Neutrophil (primary cell): ENCODE data around the gene TCF20.

Source experiments
- H3K27ac ChIP-seq: fragments of 200-600 bp; sonication (generic); 2 replicates; pipeline ENCODE4 v1.5.1; 2016; ENCODE audit warnings: mild to moderate bottlenecking, moderate library complexity
- H3K27me3 ChIP-seq: fragments of 200-600 bp; sonication (generic); 2 replicates; pipeline ENCODE4 v1.6.0; 2016; ENCODE audit warnings: mild to moderate bottlenecking
- H3K36me3 ChIP-seq: fragments of 200-600 bp; sonication (generic); 2 replicates; pipeline ENCODE4 v1.5.1; 2017
- H3K4me1 ChIP-seq, 2 experiments: fragments of 200-600 bp in 1 of 2; sonication (generic) in 1 of 2; 1 replicate in 1 of 2; 2 replicates in 1 of 2; pipeline versions ENCODE4 v1.5.1 to v1.6.1; 2013 to 2016; ENCODE audit warnings: low read depth in 1 of 2, low read length in 1 of 2, mild to moderate bottlenecking in 1 of 2, moderate library complexity in 1 of 2; ENCODE audit not compliant: control insufficient read depth in 1 of 2, insufficient read depth in 1 of 2
- H3K4me3 ChIP-seq, 2 experiments: fragments of 200-600 bp in 1 of 2; sonication (generic) in 1 of 2; 1 replicate in 1 of 2; 2 replicates in 1 of 2; pipeline ENCODE4 v1.5.1; 2013 to 2016; ENCODE audit warnings: low read depth in 1 of 2, low read length in 1 of 2, mild to moderate bottlenecking in 1 of 2, moderate library complexity in 1 of 2
- H3K9me3 ChIP-seq: fragments of 200-600 bp; sonication (generic); 2 replicates; pipeline ENCODE4 v1.5.1; 2016
- CTCF ChIP-seq: fragments of 200-600 bp; sonication (generic); IDR thresholded peaks from 2 replicates; pipeline ENCODE4 v1.5.1; 2016; ENCODE audit warnings: antibody characterized with exemption

The TCF20 gene

GRCh38 chr22:42262964-42263363 lies 7.5 kb downstream of the TCF20 start:
- Histone ChIP-seq H3K4me1 (peaks cover 0 to 6% of the 10 kb centered on the region in 2 experiments), H3K36me3 (no peaks in the 10 kb centered on the region), H3K9me3 (no peaks in the 10 kb centered on the region), H3K27me3 (no peaks in the 10 kb centered on the region), H3K27ac (no peak overlapping the region), H3K4me3 (no peak overlapping the region)
- no peak for TF ChIP-seq CTCF

- Histone ChIP-seq H3K4me1 (peaks cover 0 to 6% of the 10 kb centered on the region in 2 experiments), H3K4me3 (no peak overlapping the region), H3K9me3 (no peaks in the 10 kb centered on the region), H3K27ac (no peak overlapping the region), H3K36me3 (no peaks in the 10 kb centered on the region), H3K27me3 (no peaks in the 10 kb centered on the region)
- TF ChIP-seq CTCF = no peak
Observed at GRCh38 chr22:42261296-42261695, 9.2 kb downstream of the TCF20 start.

GRCh38 chr22:42258126-42258525 lies 12.3 kb downstream of the TCF20 start:
- no peak overlapping the region for H3K27ac ChIP-seq
- H3K27me3 ChIP-seq = no peaks in the 10 kb centered on the region
- H3K4me3 ChIP-seq = no peak overlapping the region
- no peak for TF ChIP-seq CTCF
- H3K36me3 ChIP-seq = no peaks in the 10 kb centered on the region
- no peaks in the 10 kb centered on the region for H3K9me3 ChIP-seq
- peaks cover 0 to 5% of the 10 kb centered on the region in 2 experiments for H3K4me1 ChIP-seq

GRCh38 chr22:42257386-42257785 lies 13.1 kb downstream of the TCF20 start:
- no peak for TF ChIP-seq CTCF
- Histone ChIP-seq H3K4me3 (no peak overlapping the region), H3K9me3 (no peaks in the 10 kb centered on the region), H3K27ac (no peak overlapping the region), H3K4me1 (no peaks in the 10 kb centered on the region), H3K36me3 (no peaks in the 10 kb centered on the region), H3K27me3 (no peaks in the 10 kb centered on the region)

- Histone ChIP-seq H3K4me3 (no peak overlapping the region), H3K9me3 (no peaks in the 10 kb centered on the region), H3K27me3 (no peaks in the 10 kb centered on the region), H3K4me1 (no peaks in the 10 kb centered on the region), H3K36me3 (no peaks in the 10 kb centered on the region), H3K27ac (peak overlapping the region; percentile 15)
- TF ChIP-seq CTCF = no peak
Observed at GRCh38 chr22:42256930-42257329, 13.5 kb downstream of the TCF20 start.

DNA sequence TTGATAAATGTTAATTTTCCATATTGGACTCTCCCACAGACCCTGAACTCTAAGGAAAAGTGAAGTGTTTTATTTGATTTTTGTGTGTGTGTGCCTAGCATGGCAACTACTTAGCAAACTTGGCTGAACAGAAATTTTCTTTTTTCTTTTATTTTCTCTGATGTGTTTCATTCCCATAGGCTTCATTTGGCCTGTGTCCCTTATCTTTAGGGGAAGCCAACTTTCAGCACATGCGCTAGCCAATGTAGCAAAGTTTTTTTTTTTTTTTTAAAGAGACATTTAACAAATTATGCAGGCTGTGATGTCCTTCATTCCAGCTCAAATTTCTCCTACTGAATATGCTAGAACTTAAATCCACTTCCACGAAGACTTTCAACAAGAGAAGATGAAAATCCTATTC lies 14.2 kb downstream of the TCF20 start:
- H3K27me3 ChIP-seq = no peaks in the 10 kb centered on the region
- no peak overlapping the region for H3K27ac ChIP-seq
- H3K9me3 ChIP-seq = no peaks in the 10 kb centered on the region
- H3K4me3 ChIP-seq = no peak overlapping the region
- no peaks in the 10 kb centered on the region for H3K36me3 ChIP-seq
- no peaks in the 10 kb centered on the region for H3K4me1 ChIP-seq
- TF ChIP-seq CTCF = no peak
